Adrenal gland (tissue), 12 donors: ENCODE measurements around the gene PPFIA1. TPM values are rescaled to one million over a fixed set of nuclear protein-coding genes. Genes with fewer than 3 reads are reported as not detected.

Experiments
- DNase-seq, 7 donors: peaks; one replicate each; pipeline ENCODE4 v3.0.0-alpha.2; 2019 to 2020
- H3K27ac ChIP-seq, 5 donors: fragments of 200-600 bp; sonication (generic) in 4 of 5; 1 replicate in 3 of 5; 2 replicates in 2 of 5; pipeline versions ENCODE4 v1.5.1 to v1.8.0; 2016 to 2020; ENCODE audit warnings: mild to moderate bottlenecking in 1 of 5
- H3K27me3 ChIP-seq: fragments of 200-600 bp; 2 replicates; pipeline ENCODE4 v1.8.0; 2021
- H3K36me3 ChIP-seq, 2 donors: fragments of 200-600 bp; replicated peaks in 1 of 2; 1 replicate in 1 of 2; 2 replicates in 1 of 2; pipeline versions ENCODE4 v1.5.1 to v1.8.0; 2018 to 2022
- H3K4me1 ChIP-seq, 2 donors: fragments of 200-600 bp; replicated peaks in 1 of 2; 1 replicate in 1 of 2; 2 replicates in 1 of 2; pipeline versions ENCODE4 v1.5.1 to v1.8.0; 2018 to 2021
- H3K4me3 ChIP-seq, 4 donors: fragments of 200-600 bp; sonication (generic) in 3 of 4; one replicate each; pipeline ENCODE4 v1.5.1; 2016 to 2018
- H3K9me3 ChIP-seq, 3 donors: fragments of 200-600 bp; sonication (generic) in 1 of 3; replicated peaks in 1 of 3; 1 replicate in 2 of 3; 2 replicates in 1 of 3; pipeline versions ENCODE4 v1.5.1 to v1.8.0; 2016 to 2021
- POLR2A ChIP-seq, 2 donors: fragments of 450-650 bp; IDR thresholded peaks; one replicate each; pipeline ENCODE4 v1.6.1; 2017; ENCODE audit warnings: antibody characterized with exemption in 2 of 2, mild to moderate bottlenecking in 2 of 2, moderate library complexity in 1 of 2
- WGBS, 4 donors: extraction: QIAGEN DNeasy Blood & Tissue Kit in 2 of 4; methylation state at CpG; one replicate each; pipeline versions ENCODE4 v1.1.5 to v1.1.7; 2013 to 2017; 5-methylcytosine and 5-hydroxymethylcytosine counted together
- intact Hi-C, 2 donors: fragments of 100-400 bp; cut with DNase I; formaldehyde crosslinking; loops; one replicate each; pipeline versions ENCODE4 v1.14.1 to v1.15.0; 2022 to 2023
- polyA plus RNA-seq, 3 donors: library from polyadenylated mRNA; stranded (reverse); fragments of 200-250 nt in 2 of 3; fragments of 350-450 nt in 1 of 3; fragmentation: Illumina TruSeq in 1 of 3; extraction: RNeasy Lipid Tissue Mini Kit (QIAGEN cat#74804) in 1 of 3; gene quantifications; one replicate each; pipeline ENCODE4 v1.2.3, GENCODE V29; 2013 to 2014
- total RNA-seq, 9 donors: library from RNA; depleted of rRNA in 4 of 9; stranded (reverse); fragments of >200 nt in 4 of 9; fragments of 120-200 nt in 1 of 9; fragmentation: NEBNext Ultra II Directional in 1 of 9; extraction: Animal tissue kit (Norgen Biotek cat#: 25700) in 1 of 9; gene quantifications; one replicate each; pipeline versions ENCODE4 v1.1.0 to v1.2.4, GENCODE V29; 2013 to 2023
- TF ChIP-seq, protein P1 (sequence below), 6 experiments: fragments of 450-650 bp in 4 of 6; fragments of 200-600 bp in 2 of 6; sonication (generic) in 1 of 6; IDR thresholded peaks; 1 replicate in 5 of 6; 2 replicates in 1 of 6; pipeline versions ENCODE4 v1.5.1 to v1.8.0; 2016 to 2021; ENCODE audit warnings: antibody characterized with exemption in 6 of 6, mild to moderate bottlenecking in 2 of 6, moderate library complexity in 1 of 6
- donor health status: healthy with polysubstance abuse.
- donor health status: Bipolar disorder and iron deficiency.
- donor health status: DM: yes; HTN: yes; CAD: no.
- donor health status: DM: no; HTN: no; CAD: no.
- donor health status: DM: no; HTN: no; CAD: no.
- donor health status: DM: yes; HTN: yes; CAD: no.

The PPFIA1 gene
- total and polyA plus RNA-seq, 12 donors = 25.8 to 58.6 (median 35.7) TPM

DNA sequence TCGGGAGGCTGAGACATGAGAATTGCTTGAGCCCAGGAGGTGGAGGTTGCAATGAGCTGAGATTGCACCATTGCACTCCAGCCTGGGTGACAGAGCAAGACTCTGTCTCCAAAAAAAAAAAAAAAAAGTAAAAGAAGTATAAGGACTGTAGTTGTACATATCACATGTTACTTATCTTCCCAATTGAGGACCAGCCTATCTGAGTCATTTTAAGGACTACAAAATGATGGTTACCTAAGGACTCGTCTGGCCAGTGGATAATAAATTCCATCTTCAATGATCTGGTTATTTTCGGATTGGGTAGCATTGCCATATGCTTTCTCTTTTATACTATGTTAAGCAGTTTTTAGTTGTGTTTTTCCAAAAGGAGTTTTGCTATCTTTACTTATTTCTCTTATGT, 55.3 kb downstream of the PPFIA1 start:
- Histone ChIP-seq H3K4me3 (no peak overlapping the region), H3K27me3 (no peaks in the 10 kb centered on the region), H3K9me3 (no peaks in the 10 kb centered on the region), H3K36me3 (peaks cover 0 to 32% of the 10 kb centered on the region in 2 donors), H3K4me1 (peaks cover 16 to 37% of the 10 kb centered on the region in 2 donors), H3K27ac (peak overlapping the region; percentile 17 to 80 (median 65))
- no peak for TF ChIP-seq POLR2A (IDR thresholded peaks at IDR 0.05)
- TF ChIP-seq, protein P1, sequence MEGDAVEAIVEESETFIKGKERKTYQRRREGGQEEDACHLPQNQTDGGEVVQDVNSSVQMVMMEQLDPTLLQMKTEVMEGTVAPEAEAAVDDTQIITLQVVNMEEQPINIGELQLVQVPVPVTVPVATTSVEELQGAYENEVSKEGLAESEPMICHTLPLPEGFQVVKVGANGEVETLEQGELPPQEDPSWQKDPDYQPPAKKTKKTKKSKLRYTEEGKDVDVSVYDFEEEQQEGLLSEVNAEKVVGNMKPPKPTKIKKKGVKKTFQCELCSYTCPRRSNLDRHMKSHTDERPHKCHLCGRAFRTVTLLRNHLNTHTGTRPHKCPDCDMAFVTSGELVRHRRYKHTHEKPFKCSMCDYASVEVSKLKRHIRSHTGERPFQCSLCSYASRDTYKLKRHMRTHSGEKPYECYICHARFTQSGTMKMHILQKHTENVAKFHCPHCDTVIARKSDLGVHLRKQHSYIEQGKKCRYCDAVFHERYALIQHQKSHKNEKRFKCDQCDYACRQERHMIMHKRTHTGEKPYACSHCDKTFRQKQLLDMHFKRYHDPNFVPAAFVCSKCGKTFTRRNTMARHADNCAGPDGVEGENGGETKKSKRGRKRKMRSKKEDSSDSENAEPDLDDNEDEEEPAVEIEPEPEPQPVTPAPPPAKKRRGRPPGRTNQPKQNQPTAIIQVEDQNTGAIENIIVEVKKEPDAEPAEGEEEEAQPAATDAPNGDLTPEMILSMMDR (IDR thresholded peaks at IDR 0.05) = no peak
- intact Hi-C loops = no loop called here
- DNase-seq = no peak
- 82 to 87% (median 84%) methylated on average over 3 of the region's 3 CpGs for WGBS, 4 donors

DNA sequence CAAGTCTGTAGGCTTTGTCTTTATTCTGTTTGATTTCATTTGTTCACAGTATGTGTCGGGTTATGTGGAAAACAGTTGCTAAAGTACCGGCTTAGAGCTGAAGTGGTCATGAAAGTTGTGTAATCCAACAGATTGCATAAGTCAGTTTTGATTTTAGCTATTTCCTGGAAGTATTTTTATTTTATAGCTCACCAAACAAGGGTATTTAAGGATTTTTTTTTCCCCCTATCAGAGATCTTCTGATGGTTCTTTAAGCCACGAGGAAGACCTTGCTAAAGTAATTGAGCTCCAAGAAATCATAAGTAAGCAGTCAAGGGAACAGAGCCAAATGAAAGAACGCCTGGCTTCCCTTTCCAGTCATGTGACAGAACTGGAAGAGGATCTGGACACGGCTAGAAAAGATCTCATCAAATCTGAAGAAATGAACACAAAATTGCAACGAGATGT, 55.9 kb downstream of the PPFIA1 start:
- Histone ChIP-seq H3K36me3 (peaks cover 0 to 37% of the 10 kb centered on the region in 2 donors), H3K27ac (peak overlapping the region; percentile 17 to 80 (median 65)), H3K27me3 (no peaks in the 10 kb centered on the region), H3K4me1 (peaks cover 16 to 37% of the 10 kb centered on the region in 2 donors), H3K4me3 (peak overlapping the region in 1 of 4 donors; percentile 32), H3K9me3 (no peaks in the 10 kb centered on the region)
- WGBS, 4 donors = 24 to 42% (median 42%) methylated on average over 6 of the region's 6 CpGs
- intact Hi-C loops = no loop called here
- TF ChIP-seq, protein P1 (IDR thresholded peaks at IDR 0.05) = no peak
- no peak for TF ChIP-seq POLR2A (IDR thresholded peaks at IDR 0.05)
- peak in 5 of 7 donors; percentile 45 to 66 (median 59) for DNase-seq

DNA sequence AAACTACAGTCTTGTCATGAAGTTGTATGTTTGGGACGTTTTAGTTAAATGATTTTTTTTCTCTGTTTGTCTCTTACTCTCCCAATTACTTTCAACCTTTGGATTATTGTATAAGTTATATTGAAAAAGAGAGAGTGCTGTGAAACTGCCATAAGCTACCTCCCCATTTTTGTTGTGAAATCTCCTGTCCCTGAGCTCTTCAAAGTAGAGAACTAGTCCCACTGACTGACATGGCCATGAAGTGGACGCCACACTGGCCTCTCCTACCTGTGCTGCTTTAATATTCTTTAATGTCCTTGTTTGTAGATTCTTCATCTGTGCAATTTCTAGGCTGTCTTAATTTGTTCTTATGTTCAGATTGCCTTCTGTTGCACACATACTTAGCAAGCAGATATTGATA, 56.3 kb downstream of the PPFIA1 start:
- H3K9me3 ChIP-seq = no peaks in the 10 kb centered on the region
- WGBS, 4 donors = 43 to 68% (median 57%) methylated on average over 2 of the region's 2 CpGs
- peaks cover 16 to 37% of the 10 kb centered on the region in 2 donors for H3K4me1 ChIP-seq
- intact Hi-C loops = no loop called here
- H3K27ac ChIP-seq = peak overlapping the region; percentile 17 to 80 (median 65)
- peaks cover 0 to 42% of the 10 kb centered on the region in 2 donors for H3K36me3 ChIP-seq
- peak overlapping the region in 1 of 4 donors; percentile 32 for H3K4me3 ChIP-seq
- TF ChIP-seq POLR2A (IDR thresholded peaks at IDR 0.05) = no peak
- TF ChIP-seq, protein P1 (IDR thresholded peaks at IDR 0.05) = no peak
- peak in 1 of 7 donors; percentile 42 for DNase-seq
- H3K27me3 ChIP-seq = no peaks in the 10 kb centered on the region

DNA sequence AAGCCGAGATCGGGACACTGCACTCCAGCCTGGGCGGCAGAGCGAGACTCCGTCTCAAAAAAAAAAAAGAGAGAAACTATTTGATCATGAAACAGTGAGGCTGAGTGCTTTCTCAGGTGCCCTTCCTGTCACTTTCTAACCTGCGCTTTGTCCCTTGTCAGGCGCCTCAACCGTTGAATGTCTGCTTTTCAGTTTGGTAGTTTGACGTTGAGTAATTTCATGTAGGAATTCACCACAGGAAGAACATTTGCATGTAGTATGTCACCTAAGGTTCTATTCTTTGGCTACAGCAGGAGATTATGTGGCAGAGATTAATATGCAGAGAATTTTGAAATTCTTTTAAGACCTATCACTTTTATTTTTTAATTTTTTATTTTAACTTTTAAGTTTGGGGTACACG, 57.2 kb downstream of the PPFIA1 start:
- Histone ChIP-seq H3K27me3 (no peaks in the 10 kb centered on the region), H3K4me3 (no peak overlapping the region), H3K9me3 (no peaks in the 10 kb centered on the region), H3K36me3 (peaks cover 0 to 51% of the 10 kb centered on the region in 2 donors), H3K27ac (no peak overlapping the region), H3K4me1 (peaks cover 16 to 37% of the 10 kb centered on the region in 2 donors)
- TF ChIP-seq, protein P1 (IDR thresholded peaks at IDR 0.05) = no peak
- DNase-seq = peak in 1 of 7 donors; percentile 13
- 93 to 97% (median 94%) methylated on average over 10 of the region's 10 CpGs for WGBS, 4 donors
- intact Hi-C loops = no loop called here
